Breast epithelium (tissue), 4 donors: Measurements from ENCODE around the gene PSMD2. TPM values are rescaled to one million over a fixed set of nuclear protein-coding genes. Genes with fewer than 3 reads are reported as not detected.
"Not testable (repeated sequence)": the region's sequence is repeated elsewhere in the genome, so short reads cannot be mapped to it uniquely, and the experiment has no call there.

Source experiments
- DNase-seq, 2 donors: peaks; one replicate each; pipeline ENCODE4 v3.0.0-alpha.2; 2019; ENCODE audit warnings: low spot score in 2 of 2
- H3K27ac ChIP-seq, 2 donors: fragments of 200-600 bp; sonication (generic) in 1 of 2; one replicate each; pipeline ENCODE4 v1.5.1; 2016 to 2019; ENCODE audit warnings: mild to moderate bottlenecking in 1 of 2
- H3K27me3 ChIP-seq, 2 donors: fragments of 200-600 bp; sonication (generic) in 1 of 2; one replicate each; pipeline versions ENCODE4 v1.5.1 to v1.6.0; 2017 to 2019; ENCODE audit warnings: control low read depth in 1 of 2, mild to moderate bottlenecking in 1 of 2
- H3K36me3 ChIP-seq: fragments of 200-600 bp; one replicate; pipeline ENCODE4 v1.5.1; 2019
- H3K4me1 ChIP-seq, 2 donors: fragments of 200-600 bp; sonication (generic); one replicate each; pipeline ENCODE4 v1.5.1; 2016 to 2019; ENCODE audit warnings: control low read depth in 1 of 2
- H3K4me3 ChIP-seq, 3 donors: fragments of 200-600 bp; sonication (generic); 1 replicate in 2 of 3; 2 replicates in 1 of 3; pipeline ENCODE4 v1.5.1; 2016 to 2019; ENCODE audit warnings: mild to moderate bottlenecking in 3 of 3, moderate library complexity in 2 of 3
- H3K9me3 ChIP-seq, 2 donors: fragments of 200-600 bp; sonication (generic) in 1 of 2; one replicate each; pipeline ENCODE4 v1.5.1; 2016 to 2019; ENCODE audit warnings: control low read depth in 1 of 2
- POLR2A ChIP-seq: fragments of 450-650 bp; IDR thresholded peaks from one replicate; pipeline ENCODE4 v1.6.1; 2016; ENCODE audit warnings: antibody characterized with exemption, mild to moderate bottlenecking, moderate library complexity
- POLR2AphosphoS5 ChIP-seq, 3 donors: sonication (generic); formaldehyde crosslinking; IDR thresholded peaks; one replicate each; pipeline ENCODE4 v1.6.1; 2017; ENCODE audit warnings: antibody characterized with exemption in 3 of 3
- intact Hi-C: fragments of 100-400 bp; cut with DNase I; formaldehyde crosslinking; loops from one replicate; pipeline ENCODE4 v1.15.1; 2023; ENCODE audit warnings: low total_unique reads
- total RNA-seq, 3 donors: library from RNA; depleted of rRNA; stranded (reverse); fragments of >200 nt; gene quantifications; one replicate each; pipeline ENCODE4 v1.1.0, GENCODE V29; 2016
- TF ChIP-seq, protein P1 (sequence below), 3 donors: fragments of 450-650 bp; IDR thresholded peaks; one replicate each; pipeline ENCODE4 v1.5.1; 2016 to 2017; ENCODE audit warnings: antibody characterized with exemption in 3 of 3, mild to moderate bottlenecking in 3 of 3, moderate library complexity in 3 of 3

The PSMD2 gene
- total RNA-seq, 3 donors from 2014 or later = 201 to 275 (median 214) TPM

DNA sequence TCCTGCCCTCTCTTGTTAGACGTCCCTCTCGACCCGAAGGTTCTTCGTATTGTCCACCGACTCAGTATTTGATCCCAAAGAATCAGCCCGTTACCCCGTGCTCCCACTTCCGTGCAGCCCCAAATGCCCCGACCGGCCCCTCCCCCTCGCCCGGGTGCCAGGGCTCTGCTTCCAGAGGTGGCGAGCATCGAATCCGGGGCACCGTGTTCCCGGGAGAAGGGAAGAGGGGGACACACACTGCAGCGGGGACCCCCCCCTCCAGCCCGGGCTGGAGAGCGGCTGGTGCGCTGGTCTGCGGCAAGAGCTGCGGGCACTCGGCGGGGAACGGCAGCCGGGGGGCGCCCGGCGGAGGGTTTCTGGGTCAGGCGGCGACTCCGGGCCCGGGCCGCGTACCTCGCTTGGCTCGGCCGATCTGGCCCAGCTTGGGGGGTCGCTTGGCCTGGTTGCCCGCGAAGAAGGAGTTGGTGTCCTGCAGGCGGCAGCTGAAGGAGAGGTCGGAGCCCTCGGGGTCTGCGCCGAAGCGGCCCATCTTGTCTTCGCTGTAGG is 38.2 kb upstream of the PSMD2 start:
- Histone ChIP-seq H3K4me1 (peaks cover 0 to 20% of the 10 kb centered on the region in 2 donors), H3K9me3 (no peaks in the 10 kb centered on the region), H3K4me3 (peak overlapping the region; percentile 32 to 75 (median 55)), H3K27ac (no peak overlapping the region), H3K36me3 (no peaks in the 10 kb centered on the region), H3K27me3 (peaks cover 16 to 29% of the 10 kb centered on the region in 2 donors)
- intact Hi-C loops = no loop called here
- DNase-seq = no peak
- TF ChIP-seq POLR2AphosphoS5 (IDR thresholded peaks at IDR 0.05) (no peak), POLR2A (no peak)
- TF ChIP-seq, protein P1, sequence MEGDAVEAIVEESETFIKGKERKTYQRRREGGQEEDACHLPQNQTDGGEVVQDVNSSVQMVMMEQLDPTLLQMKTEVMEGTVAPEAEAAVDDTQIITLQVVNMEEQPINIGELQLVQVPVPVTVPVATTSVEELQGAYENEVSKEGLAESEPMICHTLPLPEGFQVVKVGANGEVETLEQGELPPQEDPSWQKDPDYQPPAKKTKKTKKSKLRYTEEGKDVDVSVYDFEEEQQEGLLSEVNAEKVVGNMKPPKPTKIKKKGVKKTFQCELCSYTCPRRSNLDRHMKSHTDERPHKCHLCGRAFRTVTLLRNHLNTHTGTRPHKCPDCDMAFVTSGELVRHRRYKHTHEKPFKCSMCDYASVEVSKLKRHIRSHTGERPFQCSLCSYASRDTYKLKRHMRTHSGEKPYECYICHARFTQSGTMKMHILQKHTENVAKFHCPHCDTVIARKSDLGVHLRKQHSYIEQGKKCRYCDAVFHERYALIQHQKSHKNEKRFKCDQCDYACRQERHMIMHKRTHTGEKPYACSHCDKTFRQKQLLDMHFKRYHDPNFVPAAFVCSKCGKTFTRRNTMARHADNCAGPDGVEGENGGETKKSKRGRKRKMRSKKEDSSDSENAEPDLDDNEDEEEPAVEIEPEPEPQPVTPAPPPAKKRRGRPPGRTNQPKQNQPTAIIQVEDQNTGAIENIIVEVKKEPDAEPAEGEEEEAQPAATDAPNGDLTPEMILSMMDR (IDR thresholded peaks at IDR 0.05) = no peak

DNA sequence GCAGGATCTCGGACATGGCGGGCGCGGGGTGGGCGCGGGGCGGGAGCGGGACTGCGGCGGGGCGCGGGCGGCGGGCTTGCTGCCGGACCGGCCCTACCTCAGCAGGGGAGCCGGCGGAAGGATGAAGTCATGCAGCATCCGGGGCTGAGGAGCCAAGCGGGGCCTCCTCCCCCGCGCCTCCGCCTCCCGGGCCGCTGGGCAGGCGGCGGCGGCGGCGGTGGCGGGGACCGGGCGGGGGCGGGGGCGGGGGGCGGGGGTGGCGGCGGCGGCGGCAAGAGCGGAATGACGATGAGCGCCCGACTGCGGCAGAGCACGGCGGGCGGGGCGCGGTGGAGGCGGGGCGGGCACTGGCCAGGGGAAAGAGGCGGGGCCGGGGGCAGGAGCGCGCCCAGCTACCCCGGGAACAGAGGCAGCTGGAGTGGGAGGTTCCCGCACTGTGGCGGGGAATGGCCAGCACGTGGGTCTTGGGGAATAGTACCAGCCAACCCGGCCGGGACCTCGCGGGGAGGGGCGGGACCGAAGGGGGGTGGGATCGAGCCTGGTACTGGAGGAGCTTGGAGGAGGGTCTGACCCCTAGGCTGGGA is 37.7 kb upstream of the PSMD2 start, which contains the start of gene CAMK2N2:
CAMK2N2 (minus strand) TSS at position 284 of the 584 bp plus-strand sequence; CDS start at position 16, 268 bp downstream.
- no peaks in the 10 kb centered on the region for H3K36me3 ChIP-seq
- no peak for DNase-seq

DNA sequence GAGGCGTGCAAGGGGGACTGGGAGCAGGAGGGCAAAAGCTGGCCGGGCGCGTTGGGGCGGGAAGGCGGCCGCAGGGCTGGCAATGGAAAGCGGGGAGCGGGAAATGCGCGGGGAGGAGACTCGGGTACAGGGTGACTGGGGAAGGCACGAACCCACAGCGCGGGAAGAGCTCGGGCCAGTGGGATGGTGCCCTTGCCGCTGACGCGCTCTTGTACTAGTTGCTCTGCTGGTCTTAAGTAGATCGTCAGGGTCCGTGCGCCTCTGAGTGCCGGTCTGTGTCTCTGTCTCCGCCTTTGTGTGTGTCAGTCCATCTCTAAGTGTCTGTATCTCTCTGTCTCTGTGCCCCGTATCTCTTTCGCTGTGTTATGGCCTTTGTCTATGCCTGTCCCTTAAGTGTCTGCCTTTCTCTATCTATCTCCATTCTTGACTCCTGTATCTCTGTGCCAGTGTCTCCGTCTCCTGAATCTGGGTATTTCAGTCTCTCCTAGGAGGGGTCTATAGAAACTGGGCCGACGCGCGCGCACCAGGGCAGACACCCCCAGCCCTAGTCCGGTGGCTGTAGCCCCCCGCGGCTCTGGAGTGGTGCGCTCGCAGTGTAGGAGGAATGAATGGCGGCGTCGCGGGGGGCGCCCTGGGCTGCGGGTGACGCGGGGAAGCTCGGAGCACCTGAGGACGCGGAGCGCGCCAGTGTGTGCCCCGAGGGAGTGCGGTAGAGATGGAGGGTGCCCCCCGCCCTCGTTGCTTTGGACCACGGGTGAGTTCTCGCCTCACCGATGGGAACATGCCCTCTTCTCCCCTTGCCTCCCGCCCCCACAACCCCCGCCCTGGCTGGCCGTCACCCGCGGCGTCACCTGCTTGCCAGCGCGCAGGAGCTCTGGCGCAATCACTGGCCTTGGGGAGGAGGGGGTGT is 36.9 kb upstream of the PSMD2 start:
- DNase-seq = no peak
- peaks cover 0 to 20% of the 10 kb centered on the region in 2 donors for H3K4me1 ChIP-seq
- H3K27me3 ChIP-seq = peaks cover 16 to 29% of the 10 kb centered on the region in 2 donors
- no peak overlapping the region for H3K27ac ChIP-seq
- no peaks in the 10 kb centered on the region for H3K36me3 ChIP-seq
- no peaks in the 10 kb centered on the region for H3K9me3 ChIP-seq
- intact Hi-C loops = no loop called here
- TF ChIP-seq POLR2A = no peak
- no peak for TF ChIP-seq POLR2AphosphoS5 (IDR thresholded peaks at IDR 0.05)
- TF ChIP-seq, protein P1 (IDR thresholded peaks at IDR 0.05) = no peak
- H3K4me3 ChIP-seq = peak overlapping the region; percentile 32 to 75 (median 55)

More for the DNA sequence above, 37.7 kb upstream of the PSMD2 start, which contains the start of gene CAMK2N2:
- H3K9me3 ChIP-seq = no peaks in the 10 kb centered on the region
- H3K27me3 ChIP-seq = peaks cover 16 to 29% of the 10 kb centered on the region in 2 donors
- no peak within 1 kb of the TSS for H3K27ac ChIP-seq
- intact Hi-C loops = no loop called here
- peak within 1 kb of the TSS; percentile 32 to 75 (median 55) for H3K4me3 ChIP-seq
- H3K4me1 ChIP-seq = peaks cover 0 to 20% of the 10 kb centered on the region in 2 donors
- TF ChIP-seq POLR2AphosphoS5 (IDR thresholded peaks at IDR 0.05) (no peak), POLR2A (no peak)
- TF ChIP-seq, protein P1 (IDR thresholded peaks at IDR 0.05) = no peak

DNA sequence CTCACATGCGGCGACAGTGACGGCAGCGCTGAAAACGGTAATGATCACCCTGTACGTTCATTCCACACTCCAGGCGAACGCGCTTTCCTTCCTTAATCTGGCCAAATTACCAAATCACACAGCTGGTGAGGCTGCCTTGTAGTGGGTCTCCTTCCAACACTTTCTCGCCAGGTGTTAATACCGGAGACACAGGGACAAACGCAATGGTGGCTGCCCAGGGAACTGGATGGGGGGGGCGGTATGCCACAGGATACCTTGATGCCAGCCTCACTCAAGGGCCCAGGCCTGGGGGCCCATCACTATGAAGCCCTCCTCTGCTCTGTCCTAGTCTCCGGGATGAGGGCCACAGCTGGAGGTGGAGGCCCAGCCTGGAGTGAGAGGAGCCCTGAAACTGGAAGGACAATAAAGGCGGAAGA is 36.3 kb upstream of the PSMD2 start:
- no peaks in the 10 kb centered on the region for H3K36me3 ChIP-seq

DNA sequence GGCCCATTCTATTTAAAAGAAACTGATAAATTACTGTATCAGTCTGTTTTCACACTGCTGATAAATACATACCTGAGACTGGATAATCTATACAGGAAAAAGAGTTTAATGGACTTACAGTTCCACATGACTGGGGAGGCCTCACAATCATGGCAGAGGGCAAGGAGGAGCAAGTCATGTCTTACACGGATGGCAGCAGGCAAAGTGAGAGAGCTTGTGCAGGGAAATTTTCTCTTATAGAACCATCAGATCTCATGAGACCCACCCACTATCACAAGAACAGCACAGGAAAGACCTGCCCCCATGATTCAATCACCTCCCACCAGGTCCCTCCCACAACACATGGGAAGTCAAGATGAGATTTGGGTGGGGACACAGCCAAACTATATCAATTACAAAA is 31.8 kb upstream of the PSMD2 start:
- intact Hi-C loops, DNase-seq, H3K36me3 ChIP-seq, H3K27ac ChIP-seq, H3K4me1 ChIP-seq, H3K9me3 ChIP-seq, H3K4me3 ChIP-seq: not testable (repeated sequence)
- peaks cover 2 to 20% of the 10 kb centered on the region in 2 donors for H3K27me3 ChIP-seq

More for the DNA sequence above, 36.3 kb upstream of the PSMD2 start:
- TF ChIP-seq POLR2A (no peak), POLR2AphosphoS5 (IDR thresholded peaks at IDR 0.05) (no peak)
- TF ChIP-seq, protein P1 (IDR thresholded peaks at IDR 0.05) = no peak
- DNase-seq = no peak
- peaks cover 0 to 20% of the 10 kb centered on the region in 2 donors for H3K4me1 ChIP-seq
- H3K4me3 ChIP-seq = peak overlapping the region in 2 of 3 donors; percentile 55 to 75
- H3K9me3 ChIP-seq = no peaks in the 10 kb centered on the region
- no peak overlapping the region for H3K27ac ChIP-seq
- intact Hi-C loops = no loop called here
- peaks cover 16 to 29% of the 10 kb centered on the region in 2 donors for H3K27me3 ChIP-seq
